K562 (cell line): ENCODE measurements around the gene MYCBPAP. TPM values are rescaled to one million over a fixed set of nuclear protein-coding genes. Genes with fewer than 3 reads are reported as not detected.
A peak's percentile ranks its signal among the peaks of the same experiment; 100 is the strongest.
"Not testable (repeated sequence)": the region's sequence is repeated elsewhere in the genome, so short reads cannot be mapped to it uniquely, and the experiment has no call there.

Experiments
- ATAC-seq: fragments of 200-7000 bp; cut with Tn5 transposase; 3 replicates; pipeline ENCODE4 v1.9.1; 2020; ENCODE audit warnings: moderate library complexity
- BruUV-seq: library from RNA; stranded (reverse); fragments of 400-500 nt; replicated peaks from 2 replicates; lab custom pipeline; 2021; lab: Mats Ljungman, UMichigan
- CTCF ChIA-PET: fragments of 300-600 bp; formaldehyde crosslinking; extraction: SDS; loops from one replicate; lab custom pipeline; 2021; ENCODE audit warnings: low intra/inter-chr PET ratio; lab: Yijun Ruan, JAX
- POLR2A ChIA-PET: fragments of 300-600, 350-650 bp; sonication (Branson Sonifier 250); formaldehyde crosslinking; extraction: SDS; loops from one replicate; lab custom pipeline; 2021; ENCODE audit warnings: antibody characterized with exemption, inconsistent platforms; lab: Yijun Ruan, JAX
- DNase-seq, 4 experiments: peaks; one replicate each; pipeline versions ENCODE4 v3.0.0 to v3.0.0-alpha.2; 2011 to 2018; ENCODE audit warnings: low spot score in 3 of 4, mixed read lengths in 3 of 4; ENCODE audit errors: extremely low read depth in 1 of 4
- FAIRE-seq: peaks from 2 replicates; lab custom pipeline; 2011; peaks lifted over from hg19 to GRCh38; lab: Jason Lieb, UNC
- H2AFZ ChIP-seq: 2 replicates; pipeline ENCODE4 v1.6.0; 2011; ENCODE audit warnings: low read depth, low read length, control low read depth, inconsistent platforms
- H3K27ac ChIP-seq: fragments of 200-600 bp; 3 replicates; pipeline ENCODE4 v1.8.0; 2011; ENCODE audit warnings: low read depth, mild to moderate bottlenecking, control low read depth, inconsistent platforms, low read length, moderate library complexity, mixed read lengths; ENCODE audit errors: extremely low read depth
- H3K27me3 ChIP-seq, 2 experiments: fragments of 300-600 bp in 1 of 2; 2 replicates in 1 of 2; 3 replicates in 1 of 2; pipeline versions ENCODE4 v1.6.0 to v1.8.0; 2011; ENCODE audit warnings: inconsistent platforms in 2 of 2, low read length in 2 of 2, mild to moderate bottlenecking in 1 of 2, mixed read lengths in 1 of 2, moderate library complexity in 1 of 2; ENCODE audit not compliant: control insufficient read depth in 2 of 2, insufficient read depth in 2 of 2
- H3K36me3 ChIP-seq: fragments of 300-600 bp; 3 replicates; pipeline ENCODE4 v1.8.0; 2011; ENCODE audit warnings: mild to moderate bottlenecking, low read length, inconsistent platforms; ENCODE audit not compliant: control insufficient read depth, insufficient read depth
- H3K4me1 ChIP-seq, 2 experiments: fragments of 200-600 bp in 1 of 2; replicated peaks in 1 of 2; 2 replicates in 1 of 2; 3 replicates in 1 of 2; pipeline versions ENCODE4 v1.5.1 to v1.8.0; 2011; ENCODE audit warnings: inconsistent platforms in 2 of 2, low read length in 2 of 2, mild to moderate bottlenecking in 1 of 2, mixed read lengths in 1 of 2, moderate library complexity in 1 of 2; ENCODE audit not compliant: control insufficient read depth in 2 of 2, insufficient read depth in 2 of 2
- H3K4me2 ChIP-seq: 2 replicates; pipeline ENCODE4 v1.6.1; 2011; ENCODE audit warnings: low read length, control low read depth, inconsistent platforms, mixed read lengths; ENCODE audit not compliant: insufficient read depth
- H3K4me3 ChIP-seq: fragments of 200-600 bp; sonication (generic), shearing (Covaris generic); 2 replicates; pipeline ENCODE4 v1.5.1; 2016; ENCODE audit warnings: control low read depth, inconsistent platforms
- H3K79me2 ChIP-seq: fragments of 200-600 bp; 3 replicates; pipeline ENCODE4 v1.8.0; 2011; ENCODE audit warnings: low read length, inconsistent platforms; ENCODE audit not compliant: control insufficient read depth, insufficient read depth
- H3K9ac ChIP-seq, 2 experiments: 2 replicates each; pipeline versions ENCODE4 v1.6.0 to v1.6.1; 2011; ENCODE audit warnings: low read depth in 2 of 2, low read length in 2 of 2, control low read depth in 1 of 2, inconsistent platforms in 1 of 2, mild to moderate bottlenecking in 1 of 2, mixed read lengths in 1 of 2; ENCODE audit not compliant: insufficient read depth in 1 of 2
- H3K9me1 ChIP-seq: one replicate; pipeline ENCODE4 v1.6.0; 2011; ENCODE audit warnings: inconsistent platforms, mild to moderate bottlenecking, low read length, moderate library complexity; ENCODE audit not compliant: control insufficient read depth, insufficient read depth
- H3K9me3 ChIP-seq: replicated peaks from 2 replicates; pipeline ENCODE4 v1.5.1; 2011; ENCODE audit warnings: low read depth, low read length, inconsistent platforms; ENCODE audit not compliant: control insufficient read depth, insufficient read depth
- H4K20me1 ChIP-seq: replicated peaks from 2 replicates; pipeline ENCODE4 v1.6.1; 2011; ENCODE audit warnings: low read length, inconsistent platforms, mixed read lengths; ENCODE audit not compliant: control insufficient read depth, insufficient read depth
- BHLHE40 ChIP-seq: IDR thresholded peaks from 2 replicates; pipeline ENCODE4 v1.6.1; 2011; ENCODE audit warnings: low read length, improper control_type of control experiment
- C11orf30 ChIP-seq: fragments of 450-650 bp; IDR thresholded peaks from 2 replicates; pipeline ENCODE4 v1.6.1; 2016; ENCODE audit warnings: low read depth, mild to moderate bottlenecking
- CBFA2T3 ChIP-seq: fragments of 450-650 bp; IDR thresholded peaks from 2 replicates; pipeline ENCODE4 v1.6.1; 2017
- CTBP1 ChIP-seq: fragments of 450-650 bp; IDR thresholded peaks from 2 replicates; pipeline ENCODE4 v1.6.1; 2016; ENCODE audit warnings: borderline replicate concordance
- CTCF ChIP-seq, 3 experiments: IDR thresholded peaks in 2 of 3; conservative IDR thresholded peaks in 1 of 3; 2 replicates each; pipeline ENCODE4 v1.5.1; 2011 to 2012; ENCODE audit warnings: low read length in 3 of 3, mild to moderate bottlenecking in 3 of 3, control low read depth in 2 of 3, improper control_type of control experiment in 1 of 3, inconsistent platforms in 1 of 3, low read depth in 1 of 3, mixed read lengths in 1 of 3, moderate library complexity in 1 of 3; ENCODE audit not compliant: insufficient read depth in 2 of 3
- DPF2 ChIP-seq: fragments of 450-650 bp; IDR thresholded peaks from 2 replicates; pipeline ENCODE4 v1.6.1; 2016
- FOSL1 ChIP-seq: fragments of 200-800 bp; sonication (Bioruptor generic); conservative IDR thresholded peaks from 2 replicates; pipeline ENCODE4 v1.6.1; 2016; ENCODE audit warnings: missing genetic modification characterization, missing compliant biosample characterization
- FOXK1 ChIP-seq: sonication (generic); formaldehyde crosslinking; IDR thresholded peaks from 2 replicates; pipeline ENCODE4 v1.8.0; 2022; ENCODE audit warnings: missing genetic modification reagents, mild to moderate bottlenecking, borderline replicate concordance
- JUND ChIP-seq, 2 experiments: IDR thresholded peaks; 2 replicates in 1 of 2; 3 replicates in 1 of 2; pipeline ENCODE4 v1.6.1; 2011; ENCODE audit warnings: borderline replicate concordance in 2 of 2, low read depth in 2 of 2, low read length in 2 of 2, improper control_type of control experiment in 1 of 2, missing biosample characterization in 1 of 2, missing genetic modification characterization in 1 of 2, missing genetic modification reagents in 1 of 2
- KDM1A ChIP-seq, 2 experiments: fragments of 450-650 bp; IDR thresholded peaks; 2 replicates each; pipeline ENCODE4 v1.6.1; 2016; ENCODE audit warnings: mild to moderate bottlenecking in 2 of 2
- L3MBTL2 ChIP-seq: fragments of 450-650 bp; IDR thresholded peaks from 2 replicates; pipeline ENCODE4 v1.6.1; 2016; ENCODE audit warnings: mild to moderate bottlenecking, moderate library complexity
- MAFF ChIP-seq: IDR thresholded peaks from 2 replicates; pipeline ENCODE4 v1.6.1; 2012; ENCODE audit warnings: low read length, improper control_type of control experiment
- MAFG ChIP-seq: fragments of 450-650 bp; conservative IDR thresholded peaks from 2 replicates; pipeline ENCODE4 v1.6.1; 2016; ENCODE audit warnings: missing genetic modification characterization, missing compliant biosample characterization
- MAFK ChIP-seq: IDR thresholded peaks from 2 replicates; pipeline ENCODE4 v1.6.1; 2011; ENCODE audit warnings: low read length, improper control_type of control experiment
- MEIS2 ChIP-seq: fragments of 450-650 bp; IDR thresholded peaks from 2 replicates; pipeline ENCODE4 v1.6.1; 2014; ENCODE audit warnings: mild to moderate bottlenecking; ENCODE audit not compliant: partially characterized antibody
- RB1 ChIP-seq: fragments of 450-650 bp; IDR thresholded peaks from 2 replicates; pipeline ENCODE4 v1.6.1; 2017; ENCODE audit warnings: low read depth, mild to moderate bottlenecking
- RCOR1 ChIP-seq, 2 experiments: IDR thresholded peaks; 2 replicates each; pipeline ENCODE4 v1.6.1; 2012; ENCODE audit warnings: low read depth in 2 of 2, low read length in 2 of 2, borderline replicate concordance in 1 of 2, improper control_type of control experiment in 1 of 2
- SMARCE1 ChIP-seq: fragments of 450-650 bp; IDR thresholded peaks from 2 replicates; pipeline ENCODE4 v1.7.1; 2016; ENCODE audit warnings: mild to moderate bottlenecking
- TEAD4 ChIP-seq, 2 experiments: sonication (generic) in 1 of 2; formaldehyde crosslinking in 1 of 2; IDR thresholded peaks; 2 replicates each; pipeline versions ENCODE4 v1.6.1 to v1.8.0; 2012 to 2022; ENCODE audit warnings: borderline replicate concordance in 1 of 2, inconsistent platforms in 1 of 2, low read length in 1 of 2, mild to moderate bottlenecking in 1 of 2, missing genetic modification reagents in 1 of 2
- ZEB2 ChIP-seq: fragments of 450-650 bp; IDR thresholded peaks from 2 replicates; pipeline ENCODE4 v1.6.1; 2016
- ZNF316 ChIP-seq: fragments of 450-650 bp; IDR thresholded peaks from 2 replicates; pipeline ENCODE4 v1.6.1; 2016
- WGBS: fragments of 100-300 bp; shearing (Covaris generic); methylation state at CpG from one replicate; pipeline ENCODE4 v1.1.6; 2016; ENCODE audit warnings: low coverage, mixed read lengths; ENCODE audit not compliant: insufficient coverage; ENCODE audit errors: missing lambda C conversion rate; 5-methylcytosine and 5-hydroxymethylcytosine counted together
- in situ Hi-C: fragments of 300-500 bp; cut with MboI; formaldehyde crosslinking; loops from 4 replicates; pipeline ENCODE4 v1.15.0; 2018; ENCODE audit warnings: inconsistent platforms, mixed read lengths
- intact Hi-C: fragments of 100-400 bp; cut with micrococcal nuclease; formaldehyde crosslinking; loops from 2 replicates; pipeline ENCODE4 v1.14.2; 2022
- polyA plus RNA-seq, 8 experiments: library from polyadenylated mRNA; depleted of rRNA in 4 of 8; stranded (reverse) in 5 of 8; unstranded in 3 of 8; fragments of >200 nt; fragmentation: Nextera tagmentation in 2 of 8; fragmentation: Illumina TruSeq in 1 of 8; extraction: Ambion mirVana in 2 of 8; extraction: Trizol in 1 of 8; gene quantifications; 2 replicates each; pipeline versions ENCODE4 v1.2.1 to v1.2.3, GENCODE V29; 2011 to 2014; ENCODE audit warnings: inconsistent platforms in 1 of 8, missing spikeins in 1 of 8
- total RNA-seq, 7 experiments: library from RNA; depleted of rRNA in 6 of 7; stranded (reverse); fragments of >200 nt in 6 of 7; fragmentation: Illumina TruSeq in 2 of 7; extraction: Trizol in 2 of 7; gene quantifications; 2 replicates each; pipeline versions ENCODE4 v1.2.1 to v1.2.3, GENCODE V29; 2011 to 2021; ENCODE audit warnings: low replicate concordance in 1 of 7

Gene MYCBPAP
- total and polyA plus RNA-seq, 9 of the 15 experiments (the other 6 are each of a cell fraction or from before 2014, with no cell fraction given), result not detected

DNA sequence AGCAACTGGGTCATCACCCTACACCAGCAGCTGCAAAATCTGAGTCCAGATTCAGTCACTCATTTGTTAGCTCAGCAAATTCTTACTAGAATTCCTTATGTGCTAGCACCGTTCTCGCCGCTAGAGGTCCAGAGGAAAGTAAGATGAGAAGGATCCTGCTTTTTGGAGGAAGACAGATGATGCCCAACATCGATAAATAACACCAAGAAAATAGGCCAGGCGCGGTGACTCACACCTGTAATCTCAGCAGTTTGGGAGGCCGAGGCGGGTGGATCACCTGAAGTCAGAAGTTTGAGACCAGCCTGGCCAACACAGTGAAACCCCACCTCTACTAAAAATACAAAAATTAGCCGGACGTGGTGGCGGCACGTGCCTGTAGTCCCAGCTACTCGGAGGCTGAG, 35.5 kb upstream of the MYCBPAP start:
- H3K9me1 ChIP-seq; H2AFZ ChIP-seq; H3K9me3 ChIP-seq; H3K9ac ChIP-seq; H3K79me2 ChIP-seq; H3K4me2 ChIP-seq; H4K20me1 ChIP-seq; H3K4me3 ChIP-seq; H3K27ac ChIP-seq; BruUV-seq; H3K36me3 ChIP-seq; in situ Hi-C loops; TF ChIP-seq TEAD4 (CRISPR knock-in tag; IDR thresholded peaks at IDR 0.05; ENCODE audit: borderline replicate concordance): not testable (repeated sequence)
- CTCF ChIA-PET, result interaction anchor here (0.7 to 1.3 kb wide), 2 partner anchors 110 to 274 kb away, joined by 3 to 4 read pairs; no protein-coding TSS in a partner anchor
- DNase-seq (peak; percentile 44 to 70 (median 46)), FAIRE-seq (peak; percentile 87), ATAC-seq (peak; percentile 72)
- intact Hi-C loops, result loop anchor here (10.0 kb wide), 1 partner anchor 178 kb away; no protein-coding TSS in a partner anchor
- POLR2A ChIA-PET, result interaction anchor here (0.6 to 1.3 kb wide), 5 partner anchors 16 to 199 kb away, joined by 3 to 4 read pairs (median 3); partner anchors contain the start of gene TMEM92
- peaks cover 27 to 61% of the 10 kb centered on the region in 2 experiments; a peak in 4 of 5 replicates for H3K27me3 ChIP-seq
- 18% methylated on average over 12 of the region's 13 CpGs for WGBS
- peaks cover 2 to 30% of the 10 kb centered on the region in 2 experiments; a peak in 3 of 5 replicates for H3K4me1 ChIP-seq
- TF ChIP-seq RB1 (0 out of 2 replicates have a peak, but pooled peaks have one; percentile 10), MAFF (peak; percentile 87), CTBP1 (peak; percentile 92), TEAD4 (IDR thresholded peaks at IDR 0.05; ENCODE audit: low read length) (peak; percentile 40; the same call in 1 of the 2 replicates), C11orf30 (peak; percentile 96), ZNF316 (peak; percentile 97), BHLHE40 (peak; percentile 56), FOXK1 (0 out of 2 replicates have a peak, but pooled peaks have one; percentile 23), CTCF (IDR thresholded peaks at IDR 0.05 in 2 of 3, conservative IDR thresholded peaks at IDR 0.05 in 1 of 3; ENCODE audit: insufficient read depth in 2 of 3, low read depth in 1 of 3, low read length in 3 of 3) (peak; percentile 58 to 75 (median 68)), KDM1A (IDR thresholded peaks at IDR 0.05) (peak in 1 of 2 experiments; percentile 69; a peak in 3 of 4 replicates), MEIS2 (peak; percentile 17), ZEB2 (0 out of 2 replicates have a peak, but pooled peaks have one; percentile 54), MAFG (tag) (peak; percentile 92), SMARCE1 (0 out of 2 replicates have a peak, but pooled peaks have one; percentile 28), JUND (IDR thresholded peaks at IDR 0.05; ENCODE audit: borderline replicate concordance, low read depth, low read length) (peak; percentile 52), JUND (tag; IDR thresholded peaks at IDR 0.05; ENCODE audit: borderline replicate concordance, low read depth, low read length) (peak; percentile 52; the same call in 1 of the 3 replicates), DPF2 (0 out of 2 replicates have a peak, but pooled peaks have one; percentile 40), RCOR1 (IDR thresholded peaks at IDR 0.05; ENCODE audit: borderline replicate concordance in 1 of 2, low read depth in 2 of 2, low read length in 2 of 2) (peak in 1 of 2 experiments; percentile 81; a peak in 1 of 4 replicates), MAFK (peak; percentile 88), FOSL1 (peak; percentile 78), L3MBTL2 (peak; percentile 34; the same call in 1 of the 2 replicates), CBFA2T3 (peak; percentile 24; the same call in 1 of the 2 replicates)
